HG03196 (cell line): ENCODE measurements around the gene IFNA6.
A peak's percentile ranks its signal among the peaks of the same experiment; 100 is the strongest.
"Not testable (repeated sequence)": the region's sequence is repeated elsewhere in the genome, so short reads cannot be mapped to it uniquely, and the experiment has no call there.

Experiments
- ATAC-seq: cut with Tn5 transposase; IDR thresholded peaks from one replicate; pipeline ENCODE4 v1.9.1; 2021; ENCODE audit not compliant: unreplicated experiment

Gene IFNA6

DNA sequence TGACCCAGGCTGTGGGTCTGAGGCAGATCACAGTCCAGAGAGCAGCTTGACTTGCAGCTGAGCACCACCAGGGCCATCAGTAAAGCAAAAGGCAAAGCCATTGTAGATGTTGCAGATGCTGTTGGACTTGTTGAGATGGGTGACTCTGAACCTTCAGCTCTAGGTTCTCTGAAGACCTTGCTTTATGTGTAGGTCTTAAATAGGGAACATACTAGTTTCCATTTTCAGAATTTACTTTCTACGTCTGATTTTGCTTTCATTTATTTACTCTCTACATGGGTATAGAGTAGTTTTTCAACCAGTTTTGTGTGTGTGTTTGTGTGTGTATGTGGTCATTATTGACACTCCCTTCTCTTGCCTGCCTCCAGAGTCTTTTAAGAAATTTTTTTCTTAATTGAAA lies at the start of gene IFNA6:
IFNA6 (minus strand) TSS at position 101 of the 400 bp plus-strand sequence; CDS start at position 101, 0 bp downstream.
- no peak for ATAC-seq

DNA sequence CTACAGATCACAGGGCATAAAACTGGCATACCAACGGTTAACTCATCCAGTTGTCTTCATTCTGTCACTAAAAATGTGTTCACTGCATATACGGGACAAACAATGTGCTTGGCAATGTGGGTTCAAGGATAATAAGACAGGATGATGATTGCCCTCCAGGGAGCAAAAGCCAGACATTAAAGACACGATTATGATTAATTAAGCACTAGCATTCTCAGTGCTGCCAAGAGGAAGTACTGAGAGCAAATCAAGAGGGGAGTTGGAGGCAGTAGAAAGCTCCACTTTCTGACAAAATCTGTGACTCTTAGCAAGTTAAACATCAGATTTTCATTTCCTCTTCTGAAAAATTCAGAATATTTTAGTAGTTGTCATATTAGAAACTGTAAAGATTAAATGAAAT lies 49.3 kb upstream of the IFNA6 start:
- no peak for ATAC-seq

- no peak for ATAC-seq
Observed at GRCh38 chr9:21398955-21399489, 48.3 kb upstream of the IFNA6 start.

DNA sequence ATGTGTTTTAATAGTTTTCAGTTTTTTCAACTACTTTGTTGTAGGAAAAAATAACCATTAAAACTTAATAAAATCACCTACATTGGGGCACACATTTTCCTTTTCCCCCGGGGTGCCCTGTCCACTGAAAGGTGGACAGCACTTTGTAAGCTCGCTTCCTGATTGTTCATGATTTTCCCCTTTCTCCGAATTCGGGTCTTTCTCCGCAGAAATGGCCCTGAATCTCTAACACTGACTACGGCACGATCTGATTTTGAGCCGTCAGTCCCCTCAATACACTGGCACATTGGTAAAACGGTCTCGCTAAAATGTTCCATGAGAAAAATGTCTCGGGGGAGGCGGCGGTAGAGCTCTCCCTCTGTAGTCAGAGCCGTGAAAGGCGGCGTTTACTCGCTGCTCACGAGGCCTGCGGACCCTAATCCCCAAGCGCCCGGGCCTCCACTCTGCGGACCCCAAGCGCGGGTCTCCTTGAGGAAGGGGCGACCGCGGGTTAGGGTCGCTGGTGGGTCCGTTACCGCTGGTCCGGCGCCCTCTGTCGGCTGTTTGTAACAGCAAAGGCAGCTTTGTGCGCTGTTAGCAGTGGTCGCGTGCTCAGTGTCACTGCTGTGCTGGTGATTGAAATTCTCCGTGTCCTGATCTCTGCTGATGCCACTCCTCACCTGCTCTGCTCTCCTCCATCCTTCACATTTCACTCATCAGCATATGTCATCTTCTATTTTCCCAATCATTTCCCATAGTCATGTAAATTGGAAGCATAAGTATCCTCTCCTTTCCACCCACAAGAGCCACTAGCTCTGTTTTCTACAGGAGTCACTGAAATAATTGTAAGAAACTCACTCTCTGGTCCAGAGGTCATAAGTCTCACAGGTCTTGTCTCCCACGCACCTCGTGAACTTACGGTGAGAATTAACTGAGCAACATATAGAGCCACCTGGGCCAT lies 45.4 kb upstream of the IFNA6 start:
- peak; percentile 81 for ATAC-seq

- peak; percentile 65 for ATAC-seq
Observed at GRCh38 chr9:21392270-21392669, 41.6 kb upstream of the IFNA6 start.

- no peak for ATAC-seq
Observed at GRCh38 chr9:21385131-21385670, 34.5 kb upstream of the IFNA6 start, which contains the start of gene IFNA2. Gene IFNA2, minus strand, starts transcription at chr9:21385398. Its CDS starts 69 bp downstream, at chr9:21385329.

DNA sequence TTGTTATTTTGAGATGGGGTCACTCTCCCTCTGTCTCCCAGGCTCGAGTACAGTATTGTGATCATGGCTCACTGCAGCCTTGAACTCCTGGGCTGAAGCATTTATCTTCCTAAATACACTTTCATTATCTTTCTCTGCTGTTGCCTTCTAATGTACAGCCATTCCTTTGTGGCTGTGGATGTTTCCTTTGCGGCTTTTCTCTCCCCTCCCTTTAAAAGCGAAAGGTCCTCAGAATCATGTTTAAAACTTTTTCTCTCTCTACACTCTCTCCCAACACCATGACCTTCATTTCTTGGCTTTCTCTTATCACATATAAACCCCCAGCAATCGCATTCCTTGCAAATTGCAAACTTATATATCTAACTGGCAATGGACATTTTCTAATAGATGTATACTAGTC lies 32.9 kb upstream of the IFNA6 start:
- no peak for ATAC-seq

GRCh38 chr9:21381448-21382339 lies 31.0 kb upstream of the IFNA6 start:
- ATAC-seq: peak; percentile 97

DNA sequence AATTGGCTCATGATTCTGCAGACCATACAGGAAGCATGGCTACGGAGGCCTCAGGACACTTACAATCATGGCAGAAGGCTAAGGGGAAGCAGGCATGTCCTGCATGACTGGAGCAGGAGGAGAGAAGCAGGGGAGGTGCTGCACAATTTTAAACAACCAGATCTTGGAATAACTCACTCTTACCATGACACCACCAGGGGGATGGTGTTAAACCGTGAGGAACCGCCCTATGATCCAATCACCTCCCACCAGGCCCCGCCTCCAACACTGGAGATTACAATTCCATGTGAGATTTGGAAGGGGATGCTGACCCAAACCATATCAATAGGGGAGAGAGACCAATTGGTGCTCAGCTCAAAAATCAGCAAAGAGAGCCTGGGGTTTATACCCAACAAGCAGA lies 20.8 kb upstream of the IFNA6 start:
- ATAC-seq: not testable (repeated sequence)

- no peak for ATAC-seq
Observed at GRCh38 chr9:21367957-21368356, 17.3 kb upstream of the IFNA6 start, which contains the start of gene IFNA13. Gene IFNA13, minus strand, starts transcription at chr9:21368057. Its CDS starts 47 bp downstream, at chr9:21368010.

DNA sequence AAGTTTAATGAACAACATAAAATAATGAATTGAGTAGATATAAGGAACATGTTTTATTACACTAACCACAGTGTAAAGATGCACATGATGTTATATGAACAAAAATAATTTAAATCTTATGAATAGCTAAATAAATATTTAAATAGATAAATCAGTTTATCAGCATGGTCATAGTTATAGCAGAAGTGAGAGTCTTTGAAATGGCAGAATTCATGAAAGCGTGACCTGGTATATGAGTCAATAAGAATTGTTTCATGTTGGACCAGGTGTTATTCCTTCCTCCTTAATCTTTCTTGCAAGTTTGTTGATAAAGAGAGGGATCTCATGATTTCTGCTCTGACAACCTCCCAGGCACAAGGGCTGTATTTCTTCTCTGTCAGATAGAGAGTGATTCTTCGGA lies 16.5 kb upstream of the IFNA6 start:
- ATAC-seq: peak; percentile 81

DNA sequence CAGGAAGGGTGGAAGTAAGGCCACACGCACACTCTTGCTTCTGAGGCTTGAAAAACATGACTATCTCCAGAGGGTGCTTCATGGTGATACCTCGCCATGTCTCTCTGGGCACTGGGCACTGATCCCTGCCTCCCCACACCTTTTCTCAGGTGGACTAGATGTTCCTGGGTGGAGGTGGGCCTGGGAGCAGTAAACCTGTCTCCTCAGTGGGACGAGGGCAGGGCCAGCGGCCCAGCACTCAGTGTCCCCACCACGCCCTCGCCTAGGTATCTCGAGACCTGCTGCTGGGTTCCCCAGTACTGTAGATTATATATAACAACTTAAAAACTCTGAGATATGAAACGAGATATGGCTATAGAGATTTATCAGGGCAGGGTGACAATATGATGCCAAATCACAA lies 11.6 kb upstream of the IFNA6 start:
- no peak for ATAC-seq

DNA sequence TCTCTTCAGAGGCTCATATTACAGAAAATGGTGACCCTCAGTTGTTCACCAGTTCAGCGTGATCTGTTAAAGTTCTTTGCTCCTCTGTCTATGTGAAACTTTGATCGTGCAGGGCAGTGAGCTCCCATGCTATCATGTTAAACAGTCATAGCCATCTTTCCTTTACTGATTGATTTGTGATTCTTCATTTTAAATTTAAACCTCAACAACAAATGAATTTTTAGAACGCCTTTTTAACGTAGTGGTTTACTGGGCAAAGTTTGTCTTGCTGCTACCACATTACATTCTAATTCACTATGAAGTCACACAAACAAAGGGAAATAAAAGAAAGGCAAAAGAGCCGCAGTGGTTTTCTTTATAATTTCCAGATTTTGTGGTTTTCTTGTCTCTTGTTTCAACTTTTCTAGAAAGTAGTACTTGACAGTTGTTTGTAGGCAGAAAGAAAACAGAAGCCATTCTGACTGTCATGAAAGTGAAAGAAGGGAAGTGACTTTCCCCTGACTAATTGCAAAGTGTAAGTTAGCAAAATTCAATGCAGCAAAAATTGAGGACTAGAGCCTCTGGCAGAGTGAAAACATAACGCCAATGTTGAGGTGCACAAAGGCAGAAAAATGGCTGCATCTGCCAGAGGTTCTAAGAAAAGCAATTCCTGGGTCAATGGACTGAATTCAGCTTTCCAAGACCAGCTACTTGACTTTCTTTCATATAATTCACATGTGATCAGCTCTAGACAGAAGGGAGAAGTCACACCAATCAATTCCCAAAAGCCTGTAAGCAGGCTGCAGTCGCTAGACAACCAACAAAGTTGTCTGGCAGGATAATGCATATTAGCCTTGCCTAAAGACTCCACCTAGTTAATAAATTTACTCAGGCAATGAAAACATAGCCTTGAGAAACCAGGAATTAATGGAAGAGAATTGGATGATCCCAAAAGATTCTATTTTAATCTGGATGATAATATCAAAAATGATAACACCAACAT lies 7.1 kb upstream of the IFNA6 start:
- ATAC-seq: peak; percentile 93

- no peak for ATAC-seq
Observed at GRCh38 chr9:21348430-21348970, 2.2 kb downstream of the IFNA6 start.

GRCh38 chr9:21340735-21341134 lies 10.0 kb downstream of the IFNA6 start:
- ATAC-seq: no peak

- no peak for ATAC-seq
Observed at GRCh38 chr9:21336457-21336856, 14.2 kb downstream of the IFNA6 start.

GRCh38 chr9:21334701-21335632 lies 15.7 kb downstream of the IFNA6 start, which contains the start of gene KLHL9:
Gene KLHL9, minus strand, starts transcription at chr9:21335404. Its CDS starts 545 bp downstream, at chr9:21334859.
- peak; percentile 84 for ATAC-seq

DNA sequence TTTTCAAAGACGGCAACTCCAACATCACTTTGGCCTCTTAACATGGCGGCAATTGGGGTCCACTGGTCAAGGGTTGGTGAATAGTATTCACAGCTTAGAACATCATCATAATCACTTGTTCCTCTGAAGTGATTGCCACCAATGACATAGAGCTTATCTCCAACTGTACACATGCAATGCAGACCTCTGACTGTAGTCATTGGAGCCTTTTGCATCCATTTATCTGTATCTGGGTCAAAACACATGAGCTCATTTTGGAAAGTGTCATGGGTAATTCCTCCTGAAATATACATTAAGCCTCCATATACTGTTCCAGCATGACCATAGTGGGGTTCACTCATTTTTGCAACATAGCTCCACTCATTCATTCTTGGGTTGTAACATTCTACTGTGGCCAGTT lies 17.5 kb downstream of the IFNA6 start:
- no peak for ATAC-seq
